Common myeloid progenitor, CD34-positive (primary cell): ENCODE results near the gene PIP4K2C.
"Not testable (repeated sequence)": the region's sequence is repeated elsewhere in the genome, so short reads cannot be mapped to it uniquely, and the experiment has no call there.

Experiments used
- CTCF ChIA-PET: fragments of 350-600 bp; sonication (Branson Sonifier 250); formaldehyde crosslinking; loops from one replicate; lab custom pipeline; 2021; ENCODE audit warnings: antibody characterized with exemption; lab: Charles Lee
- POLR2A ChIA-PET: fragments of 350-600 bp; sonication (Branson Sonifier 250); formaldehyde crosslinking; loops from one replicate; lab custom pipeline; 2021; ENCODE audit warnings: antibody characterized with exemption; lab: Charles Lee
- DNase-seq, 3 donors: peaks; one replicate each; pipeline versions ENCODE4 v3.0.0 to v3.0.0-alpha.2; 2013
- H3K27ac ChIP-seq, 2 experiments: 1 replicate in 1 of 2; 2 replicates in 1 of 2; pipeline ENCODE4 v1.7.0; 2013; ENCODE audit warnings: inconsistent platforms in 2 of 2, low read length in 2 of 2, mild to moderate bottlenecking in 2 of 2, low read depth in 1 of 2, moderate library complexity in 1 of 2; ENCODE audit not compliant: severe bottlenecking in 2 of 2, insufficient read depth in 1 of 2, poor library complexity in 1 of 2
- H3K27me3 ChIP-seq, 5 experiments: replicated peaks in 2 of 5; 1 replicate in 3 of 5; 2 replicates in 2 of 5; pipeline versions ENCODE4 v1.6.1 to v1.7.0; 2013; ENCODE audit warnings: low read length in 4 of 5, mild to moderate bottlenecking in 2 of 5, moderate library complexity in 2 of 5, inconsistent platforms in 1 of 5; ENCODE audit not compliant: insufficient read depth in 5 of 5, control insufficient read depth in 4 of 5
- H3K36me3 ChIP-seq, 4 experiments: 1 replicate in 2 of 4; 2 replicates in 2 of 4; pipeline versions ENCODE4 v1.6.1 to v1.7.0; 2013; ENCODE audit warnings: low read length in 3 of 4, control low read depth in 1 of 4, mild to moderate bottlenecking in 1 of 4; ENCODE audit not compliant: control insufficient read depth in 4 of 4, insufficient read depth in 4 of 4
- H3K4me1 ChIP-seq, 4 experiments: 1 replicate in 3 of 4; 2 replicates in 1 of 4; pipeline versions ENCODE4 v1.6.1 to v1.7.1; 2013; ENCODE audit warnings: low read length in 3 of 4, mild to moderate bottlenecking in 3 of 4, control low read depth in 1 of 4, inconsistent platforms in 1 of 4, moderate library complexity in 1 of 4; ENCODE audit not compliant: control insufficient read depth in 4 of 4, insufficient read depth in 4 of 4; ENCODE audit errors: control extremely low read depth in 1 of 4
- H3K4me3 ChIP-seq, 7 experiments: 1 replicate in 4 of 7; 2 replicates in 3 of 7; pipeline versions ENCODE4 v1.5.1 to v1.7.0; 2013; ENCODE audit warnings: mild to moderate bottlenecking in 7 of 7, low read length in 6 of 7, moderate library complexity in 6 of 7, inconsistent platforms in 2 of 7, low read depth in 2 of 7, control low read depth in 1 of 7; ENCODE audit not compliant: insufficient read depth in 4 of 7, control insufficient read depth in 1 of 7; ENCODE audit errors: extremely low read depth in 1 of 7
- H3K9me3 ChIP-seq, 5 experiments: 1 replicate in 4 of 5; 2 replicates in 1 of 5; pipeline versions ENCODE4 v1.6.1 to v1.7.1; 2013; ENCODE audit warnings: low read length in 4 of 5, mild to moderate bottlenecking in 2 of 5, inconsistent platforms in 1 of 5, low read depth in 1 of 5, moderate library complexity in 1 of 5; ENCODE audit not compliant: control insufficient read depth in 4 of 5, insufficient read depth in 2 of 5; ENCODE audit errors: control extremely low read depth in 1 of 5
- WGBS: methylation state at CpG from one replicate; pipeline ENCODE4 v1.1.5; 2013; ENCODE audit not compliant: insufficient coverage; 5-methylcytosine and 5-hydroxymethylcytosine counted together

The PIP4K2C gene

GRCh38 chr12:57558864-57559263, 32.1 kb upstream of the PIP4K2C start:
- CTCF ChIA-PET = interaction anchor here (1.0 kb wide), 1 partner anchor 13 kb away, joined by 3 read pairs; no protein-coding TSS in a partner anchor
- Histone ChIP-seq H3K4me3 (no peak overlapping the region), H3K4me1 (peaks cover 0 to 7% (median 2%) of the 10 kb centered on the region in 4 experiments), H3K36me3 (no peaks in the 10 kb centered on the region), H3K9me3 (no peaks in the 10 kb centered on the region), H3K27me3 (peaks cover 0 to 6% (median 0%) of the 10 kb centered on the region in 5 experiments), H3K27ac (no peak overlapping the region)
- WGBS = 100% methylated on average over 1 of the region's 4 CpGs
- POLR2A ChIA-PET = no interaction called here
- DNase-seq = no peak

GRCh38 chr12:57560516-57560915, 30.5 kb upstream of the PIP4K2C start:
- peaks cover 0 to 2% (median 0%) of the 10 kb centered on the region in 4 experiments for H3K36me3 ChIP-seq
- no CpG with 5 or more reads among the region's 2 CpGs for WGBS
- no peaks in the 10 kb centered on the region for H3K9me3 ChIP-seq
- H3K27me3 ChIP-seq = peaks cover 0 to 6% (median 0%) of the 10 kb centered on the region in 5 experiments
- no peak overlapping the region for H3K4me3 ChIP-seq
- DNase-seq = no peak
- POLR2A ChIA-PET = no interaction called here
- H3K27ac ChIP-seq = no peak overlapping the region
- CTCF ChIA-PET = no interaction called here
- H3K4me1 ChIP-seq = peaks cover 0 to 7% (median 2%) of the 10 kb centered on the region in 4 experiments

- H3K27ac ChIP-seq, H3K27me3 ChIP-seq, H3K4me1 ChIP-seq, H3K9me3 ChIP-seq, POLR2A ChIA-PET, H3K36me3 ChIP-seq, DNase-seq, CTCF ChIA-PET, H3K4me3 ChIP-seq: not testable (repeated sequence)
- 100% methylated on average over 1 of the region's 1 CpG for WGBS
Observed at GRCh38 chr12:57561117-57561516, 29.9 kb upstream of the PIP4K2C start.

- peaks cover 0 to 2% (median 0%) of the 10 kb centered on the region in 4 experiments for H3K36me3 ChIP-seq
- peaks cover 0 to 6% (median 0%) of the 10 kb centered on the region in 5 experiments for H3K27me3 ChIP-seq
- ChIA-PET CTCF (interaction anchor here (1.6 to 3.7 kb wide), 2 partner anchors 20 to 27 kb away, joined by 5 to 15 read pairs; no protein-coding TSS in a partner anchor), POLR2A (interaction anchor here (1.0 kb wide), 1 partner anchor 43 kb away, joined by 9 read pairs; the partner anchor contains the start of gene DDIT3)
- H3K4me3 ChIP-seq = no peak overlapping the region
- no peaks in the 10 kb centered on the region for H3K9me3 ChIP-seq
- WGBS = 6% methylated on average over 3 of the region's 4 CpGs
- H3K4me1 ChIP-seq = peaks cover 0 to 7% (median 2%) of the 10 kb centered on the region in 4 experiments
- no peak overlapping the region for H3K27ac ChIP-seq
- DNase-seq = peak in 2 of 3 donors; percentile 45 to 66
Observed at GRCh38 chr12:57563358-57563757, 27.6 kb upstream of the PIP4K2C start.

- H3K4me3 ChIP-seq = no peak overlapping the region
- ChIA-PET POLR2A (interaction anchor here (0.5 kb wide), 1 partner anchor 44 kb away, joined by 3 read pairs; the partner anchor contains the start of gene DDIT3), CTCF (interaction anchor here (0.6 to 3.7 kb wide), 2 partner anchors 19 to 163 kb away, joined by 4 to 15 read pairs; no protein-coding TSS in a partner anchor)
- no peaks in the 10 kb centered on the region for H3K9me3 ChIP-seq
- DNase-seq = no peak
- 100% methylated on average over 4 of the region's 7 CpGs for WGBS
- H3K27ac ChIP-seq = no peak overlapping the region
- H3K36me3 ChIP-seq = peaks cover 0 to 2% (median 0%) of the 10 kb centered on the region in 4 experiments
- peaks cover 0 to 6% (median 0%) of the 10 kb centered on the region in 5 experiments for H3K27me3 ChIP-seq
- H3K4me1 ChIP-seq = peaks cover 0 to 7% (median 2%) of the 10 kb centered on the region in 4 experiments
Observed at GRCh38 chr12:57564178-57564740, 26.7 kb upstream of the PIP4K2C start.

GRCh38 chr12:57568838-57569237, 22.2 kb upstream of the PIP4K2C start:
- Histone ChIP-seq H3K9me3 (no peaks in the 10 kb centered on the region), H3K4me3 (no peak overlapping the region), H3K27me3 (peaks cover 0 to 5% (median 0%) of the 10 kb centered on the region in 5 experiments), H3K27ac (no peak overlapping the region), H3K4me1 (no peaks in the 10 kb centered on the region), H3K36me3 (peaks cover 0 to 9% (median 1%) of the 10 kb centered on the region in 4 experiments)
- POLR2A ChIA-PET = no interaction called here
- CTCF ChIA-PET = interaction anchor here (0.9 to 1.6 kb wide), 4 partner anchors 13 to 54 kb away, joined by 3 to 6 read pairs (median 3); no protein-coding TSS in a partner anchor
- WGBS = 88% methylated on average over 2 of the region's 6 CpGs
- DNase-seq = no peak

- ChIA-PET CTCF (interaction anchor here (1.5 to 1.6 kb wide), 2 partner anchors 14 to 52 kb away, joined by 3 to 6 read pairs; no protein-coding TSS in a partner anchor), POLR2A (no interaction called here)
- H3K4me1 ChIP-seq = no peaks in the 10 kb centered on the region
- H3K4me3 ChIP-seq = no peak overlapping the region
- no peak for DNase-seq
- H3K36me3 ChIP-seq = peaks cover 0 to 9% (median under 1%) of the 10 kb centered on the region in 4 experiments
- H3K27me3 ChIP-seq = peaks cover 0 to 2% (median 0%) of the 10 kb centered on the region in 5 experiments
- WGBS = 95% methylated on average over 15 of the region's 18 CpGs
- no peaks in the 10 kb centered on the region for H3K9me3 ChIP-seq
- no peak overlapping the region for H3K27ac ChIP-seq
Observed at GRCh38 chr12:57569858-57570257, 21.1 kb upstream of the PIP4K2C start.
